ENCODE results near the gene MEGF10.

MEGF10 gene

DNA sequence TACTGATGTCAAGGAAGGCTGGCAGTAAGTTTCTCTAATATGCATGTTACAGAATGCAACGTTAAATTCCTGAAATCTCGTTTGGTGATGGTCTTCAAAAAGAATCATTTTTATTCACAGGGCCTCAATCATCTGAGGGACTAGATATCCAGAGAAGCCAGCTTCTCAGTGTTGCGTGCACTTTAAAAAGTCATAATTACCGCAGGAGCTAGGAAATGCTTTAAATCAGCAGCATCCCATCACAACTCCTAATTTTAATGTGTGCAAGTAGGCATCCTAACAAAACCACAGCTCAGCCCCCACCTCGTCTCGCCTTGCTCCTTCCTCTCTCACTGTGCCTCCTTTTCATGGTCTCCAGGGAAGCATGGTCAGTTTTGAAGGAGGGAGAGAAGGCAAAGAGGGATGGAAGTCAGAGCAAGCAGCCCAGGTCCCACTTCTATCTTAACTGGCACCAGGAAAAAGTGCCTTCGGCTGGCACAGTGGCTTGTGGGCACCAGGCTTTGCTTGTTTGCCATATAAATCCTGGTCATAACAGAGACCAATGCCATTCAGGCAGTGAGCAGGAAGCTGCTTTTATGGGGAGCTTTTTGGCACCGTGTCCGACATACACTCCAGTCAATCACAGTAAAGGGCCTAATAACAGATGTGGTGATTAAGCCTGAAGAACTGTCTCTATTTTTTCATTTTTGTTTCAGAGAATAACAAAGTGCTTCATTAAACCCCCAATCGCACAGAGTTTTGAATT is 21.4 kb downstream of the MEGF10 start:
- TF ChIP-seq GATA2 (IDR thresholded peaks at IDR 0.05; ENCODE audit: low read depth, low read length) (no peak), GATA3 (IDR thresholded peaks at IDR 0.05; ENCODE audit: low read depth, low read length) (no peak)

DNA sequence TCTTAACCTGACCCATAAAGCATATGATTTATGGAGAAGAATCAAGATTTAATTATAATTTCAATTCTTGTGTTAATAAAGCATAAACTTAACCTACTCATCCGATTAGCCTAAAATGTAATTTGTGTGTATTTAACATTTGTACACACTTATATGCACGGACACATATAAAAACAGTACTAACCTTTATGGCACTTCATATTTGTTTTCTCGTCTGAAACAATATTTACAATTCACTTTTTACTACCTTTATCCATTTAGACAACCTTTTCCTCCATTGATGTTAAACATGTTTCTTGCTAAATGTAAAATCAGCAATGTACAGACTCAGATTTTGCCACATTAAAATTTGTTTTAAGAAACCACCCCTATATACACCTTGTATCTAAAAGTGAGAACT is 22.8 kb downstream of the MEGF10 start:
- TF ChIP-seq GATA3 (IDR thresholded peaks at IDR 0.05; ENCODE audit: low read depth, low read length) (no peak), GATA2 (IDR thresholded peaks at IDR 0.05; ENCODE audit: low read depth, low read length) (no peak)

DNA sequence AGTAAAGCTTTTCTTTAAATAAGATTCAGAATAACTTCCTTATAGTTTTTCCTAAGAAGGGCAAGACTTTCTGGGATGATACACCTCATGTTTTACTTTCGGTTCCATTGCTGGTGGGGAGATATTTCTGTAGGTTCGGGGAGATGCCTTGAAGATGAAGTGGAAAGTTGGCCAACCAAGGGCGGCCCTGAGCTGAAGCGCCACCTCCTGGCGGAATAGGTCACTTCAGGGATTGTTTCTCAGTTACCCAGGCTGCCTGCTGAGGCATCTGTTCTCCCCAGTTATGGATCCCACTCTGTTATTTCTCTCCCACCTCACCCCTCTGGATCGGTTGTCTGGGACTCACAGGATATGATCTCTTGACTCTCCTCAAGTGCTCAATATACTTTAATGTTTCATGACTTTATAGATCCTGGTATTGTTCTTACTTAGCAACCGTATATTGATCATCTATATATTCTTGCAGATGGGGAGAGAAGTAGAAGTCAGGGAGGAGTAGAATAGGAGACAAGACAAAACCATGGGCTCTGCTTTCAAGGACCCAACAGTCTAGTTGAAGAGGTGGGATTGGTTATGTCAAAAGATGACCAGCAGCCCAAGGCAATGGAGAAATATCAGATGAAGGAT is 23.4 kb downstream of the MEGF10 start:
- TF ChIP-seq GATA3 (IDR thresholded peaks at IDR 0.05; ENCODE audit: low read depth, low read length), result no peak
- TF ChIP-seq GATA2 (IDR thresholded peaks at IDR 0.05; ENCODE audit: low read depth, low read length), result no peak

DNA sequence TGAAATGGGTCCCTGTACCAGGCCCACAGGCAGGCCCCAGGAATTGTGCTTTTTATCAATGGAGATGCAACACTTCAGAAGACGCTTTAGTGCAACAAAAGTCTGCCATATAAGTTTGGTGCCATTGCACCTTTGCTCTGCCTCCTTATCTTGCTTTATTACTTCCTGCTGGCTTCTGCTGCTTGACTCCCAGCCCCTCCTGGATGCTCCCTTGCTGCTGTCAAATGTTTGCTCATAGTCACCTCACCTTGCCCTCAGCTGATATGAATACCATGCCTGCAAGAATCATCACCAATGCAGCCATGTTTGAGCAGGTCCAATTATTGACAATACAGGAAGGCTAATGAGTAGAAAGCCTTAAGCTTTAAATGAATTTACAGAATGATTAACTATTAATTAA is 25.4 kb downstream of the MEGF10 start:
- no peak for TF ChIP-seq GATA2 (IDR thresholded peaks at IDR 0.05; ENCODE audit: low read depth, low read length)
- TF ChIP-seq GATA3 (IDR thresholded peaks at IDR 0.05; ENCODE audit: low read depth, low read length), result no peak

DNA sequence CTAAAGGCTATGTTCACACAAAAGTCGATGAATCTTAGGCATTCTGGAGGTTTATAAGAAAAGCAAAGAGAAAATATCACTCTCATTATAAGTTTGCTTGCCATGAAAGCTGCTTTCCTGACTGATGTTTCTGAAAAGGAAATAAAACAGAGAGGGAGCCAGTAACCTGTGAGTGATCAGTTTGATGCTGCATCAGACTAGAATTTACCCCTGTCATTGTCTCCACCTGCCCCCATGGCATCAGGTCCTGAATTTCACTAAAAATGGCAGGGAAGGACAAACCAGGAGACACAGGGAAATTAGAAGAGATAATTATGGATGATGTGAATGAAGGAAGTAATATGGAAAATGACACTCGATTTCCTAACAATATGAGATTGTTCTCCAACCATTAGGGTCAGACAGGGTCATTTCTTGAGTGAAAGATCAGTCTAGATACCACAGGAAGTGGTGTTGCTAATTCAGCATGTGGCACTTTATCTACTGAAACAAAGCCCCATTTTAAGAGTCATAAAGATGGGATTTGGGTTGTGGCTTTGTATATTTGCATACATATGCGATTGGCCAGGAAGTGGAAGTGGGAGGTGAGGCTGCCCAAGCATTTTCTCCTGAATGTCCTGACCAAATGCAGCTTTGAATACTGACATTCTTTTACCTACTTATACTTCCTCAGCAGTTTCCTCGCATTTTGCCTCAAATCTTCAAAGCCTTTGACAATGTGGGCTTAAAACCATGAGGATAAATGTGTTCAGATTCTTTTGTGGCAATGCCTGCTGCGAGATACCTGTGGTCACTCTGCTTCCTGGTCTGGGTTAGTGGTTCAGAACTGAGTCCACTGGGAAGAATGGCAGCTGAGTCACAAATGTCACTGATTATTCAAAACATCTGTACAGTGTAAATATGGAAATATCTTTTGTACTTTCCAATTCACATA is 29.7 kb downstream of the MEGF10 start:
- TF ChIP-seq GATA3 (IDR thresholded peaks at IDR 0.05; ENCODE audit: low read depth, low read length), result no peak
- no peak for TF ChIP-seq GATA2 (IDR thresholded peaks at IDR 0.05; ENCODE audit: low read depth, low read length)

DNA sequence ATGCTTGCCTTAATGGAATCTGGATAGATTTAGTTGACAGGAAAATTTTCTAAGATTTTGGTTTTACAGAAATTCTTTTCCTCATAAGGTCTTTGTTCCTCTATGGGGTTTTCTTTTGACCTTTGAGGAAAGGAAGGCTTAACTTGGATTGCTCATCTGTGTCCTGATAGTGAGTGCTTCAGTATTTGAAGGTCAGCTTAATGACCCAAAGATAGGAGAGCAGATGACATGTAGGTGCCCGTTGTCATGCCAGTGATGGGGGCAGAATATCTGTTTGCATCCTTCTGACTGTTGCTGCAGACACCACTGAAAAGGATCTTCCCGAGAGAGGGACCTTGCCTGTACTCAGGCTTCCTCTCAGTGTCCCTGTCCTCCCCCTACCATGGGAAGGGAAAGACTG is 30.9 kb downstream of the MEGF10 start:
- TF ChIP-seq GATA2 (IDR thresholded peaks at IDR 0.05; ENCODE audit: low read depth, low read length), result no peak
- TF ChIP-seq GATA3 (IDR thresholded peaks at IDR 0.05; ENCODE audit: low read depth, low read length), result no peak

DNA sequence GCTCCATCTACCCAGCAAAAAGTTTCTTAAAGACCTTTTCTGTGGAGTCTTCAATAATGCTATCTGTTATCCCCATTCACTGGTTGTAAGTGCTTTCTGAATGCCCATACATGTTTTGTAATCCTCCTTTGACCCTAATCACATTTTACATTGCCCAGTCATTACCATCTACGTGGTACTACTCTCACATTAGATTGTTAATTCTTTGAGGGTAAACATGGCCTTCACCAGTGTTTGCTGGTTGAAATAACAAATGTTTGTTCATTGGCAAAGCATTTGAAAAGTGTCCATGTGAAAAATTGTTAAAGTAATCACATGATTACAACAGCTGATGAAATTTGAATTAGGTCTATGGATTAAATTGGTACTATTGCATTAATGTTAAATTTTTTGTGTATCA is 31.8 kb downstream of the MEGF10 start:
- no peak for TF ChIP-seq GATA3 (IDR thresholded peaks at IDR 0.05; ENCODE audit: low read depth, low read length)
- no peak for TF ChIP-seq GATA2 (IDR thresholded peaks at IDR 0.05; ENCODE audit: low read depth, low read length)

DNA sequence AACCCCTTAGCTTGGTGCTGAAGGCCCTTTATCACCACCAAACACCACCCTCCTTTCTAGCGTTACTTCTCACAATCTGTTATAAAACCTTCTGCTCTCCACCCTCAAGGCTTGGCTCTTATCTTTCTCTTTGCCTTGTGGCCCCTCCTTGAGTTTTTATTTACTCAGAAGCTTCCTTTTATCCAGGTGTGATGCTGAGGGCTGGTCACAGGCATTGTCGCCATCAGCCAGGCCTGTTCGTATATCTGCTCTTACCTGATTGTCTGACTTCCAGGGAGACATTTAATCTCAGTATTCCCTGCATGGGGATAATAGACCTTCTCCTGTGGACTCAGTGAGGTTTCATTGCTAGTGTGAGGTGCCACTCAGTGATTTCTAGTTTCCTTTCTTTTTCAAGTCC is 34.2 kb downstream of the MEGF10 start:
- TF ChIP-seq GATA2 (IDR thresholded peaks at IDR 0.05; ENCODE audit: low read depth, low read length), result no peak
- TF ChIP-seq GATA3 (IDR thresholded peaks at IDR 0.05; ENCODE audit: low read depth, low read length), result no peak

DNA sequence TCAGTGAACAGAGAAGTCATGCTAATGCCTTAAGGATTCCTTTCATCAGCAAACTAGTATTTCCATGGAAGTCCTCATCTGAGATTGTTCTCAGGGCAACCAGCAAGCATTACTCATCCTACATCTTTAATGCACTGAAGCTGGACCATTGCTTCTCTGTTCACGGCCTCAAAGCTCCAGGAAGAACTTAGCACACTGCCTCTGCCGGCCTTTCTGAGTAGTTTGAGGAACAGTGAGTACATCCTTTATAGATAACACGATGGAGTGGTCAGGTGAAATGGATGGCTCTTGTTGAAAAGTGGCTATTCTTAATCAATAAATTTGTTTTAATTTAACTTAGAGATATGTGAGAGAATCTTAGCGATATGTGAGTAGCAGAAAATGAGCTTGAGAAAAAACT is 35.8 kb downstream of the MEGF10 start:
- TF ChIP-seq GATA2 (IDR thresholded peaks at IDR 0.05; ENCODE audit: low read depth, low read length), result no peak
- TF ChIP-seq GATA3 (IDR thresholded peaks at IDR 0.05; ENCODE audit: low read depth, low read length), result no peak

DNA sequence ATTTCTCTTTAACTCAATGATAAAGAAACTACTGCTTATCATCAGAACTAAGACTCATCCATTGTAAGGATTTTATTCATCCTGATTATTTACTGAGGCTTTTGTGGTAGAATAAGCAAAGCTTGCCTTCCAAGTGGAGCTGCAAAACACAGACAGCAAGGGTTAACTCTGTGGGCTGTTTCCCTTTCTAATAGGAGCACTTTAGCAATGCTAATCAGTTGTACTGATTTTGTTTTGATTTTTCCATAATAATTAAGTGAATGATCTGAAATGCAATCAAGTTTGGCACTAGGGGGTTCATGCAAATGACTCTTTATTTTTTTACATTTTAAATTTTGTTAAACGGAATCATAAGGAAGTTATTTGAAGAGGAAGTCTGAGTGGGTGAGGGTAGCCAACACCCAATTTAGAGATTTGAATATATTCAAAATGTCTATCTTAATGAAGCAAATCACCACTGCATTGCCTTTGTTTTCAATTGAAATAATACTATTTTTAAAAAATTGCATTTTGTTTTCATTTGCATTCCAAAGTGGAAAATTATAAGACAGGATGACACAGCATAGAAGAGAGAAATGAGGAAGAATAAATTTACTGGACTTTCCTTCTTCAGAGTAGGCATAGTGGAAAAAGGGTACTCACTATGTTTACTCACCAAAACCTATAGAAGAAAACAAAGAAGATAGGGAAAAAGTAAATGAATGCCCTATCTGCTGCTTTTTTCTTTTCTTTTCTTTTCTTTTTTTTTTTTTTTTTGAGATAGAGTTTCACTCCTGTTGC is 36.6 kb downstream of the MEGF10 start:
- TF ChIP-seq GATA2 (IDR thresholded peaks at IDR 0.05; ENCODE audit: low read depth, low read length), result no peak
- TF ChIP-seq GATA3 (IDR thresholded peaks at IDR 0.05; ENCODE audit: low read depth, low read length), result no peak

DNA sequence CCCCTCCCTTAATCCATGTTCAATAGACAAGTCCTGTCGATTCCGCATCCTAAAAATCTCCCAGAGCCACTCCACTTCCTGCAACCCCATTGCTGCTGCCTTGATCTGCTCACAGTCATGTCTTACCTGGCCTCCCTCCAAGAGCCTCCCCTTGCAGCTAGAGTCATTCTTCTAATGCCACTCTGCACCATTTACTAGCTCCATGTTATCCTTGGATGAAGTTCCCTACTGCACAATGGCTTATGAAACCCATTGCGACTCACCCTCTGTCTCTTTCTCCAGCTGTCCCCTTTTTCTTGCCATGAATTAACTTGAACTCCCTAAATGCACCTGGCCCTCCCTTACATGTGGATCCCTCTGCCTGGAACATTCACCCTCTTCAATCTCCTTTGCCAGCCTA is 39.5 kb downstream of the MEGF10 start:
- TF ChIP-seq GATA3 (IDR thresholded peaks at IDR 0.05; ENCODE audit: low read depth, low read length) (no peak), GATA2 (IDR thresholded peaks at IDR 0.05; ENCODE audit: low read depth, low read length) (no peak)

DNA sequence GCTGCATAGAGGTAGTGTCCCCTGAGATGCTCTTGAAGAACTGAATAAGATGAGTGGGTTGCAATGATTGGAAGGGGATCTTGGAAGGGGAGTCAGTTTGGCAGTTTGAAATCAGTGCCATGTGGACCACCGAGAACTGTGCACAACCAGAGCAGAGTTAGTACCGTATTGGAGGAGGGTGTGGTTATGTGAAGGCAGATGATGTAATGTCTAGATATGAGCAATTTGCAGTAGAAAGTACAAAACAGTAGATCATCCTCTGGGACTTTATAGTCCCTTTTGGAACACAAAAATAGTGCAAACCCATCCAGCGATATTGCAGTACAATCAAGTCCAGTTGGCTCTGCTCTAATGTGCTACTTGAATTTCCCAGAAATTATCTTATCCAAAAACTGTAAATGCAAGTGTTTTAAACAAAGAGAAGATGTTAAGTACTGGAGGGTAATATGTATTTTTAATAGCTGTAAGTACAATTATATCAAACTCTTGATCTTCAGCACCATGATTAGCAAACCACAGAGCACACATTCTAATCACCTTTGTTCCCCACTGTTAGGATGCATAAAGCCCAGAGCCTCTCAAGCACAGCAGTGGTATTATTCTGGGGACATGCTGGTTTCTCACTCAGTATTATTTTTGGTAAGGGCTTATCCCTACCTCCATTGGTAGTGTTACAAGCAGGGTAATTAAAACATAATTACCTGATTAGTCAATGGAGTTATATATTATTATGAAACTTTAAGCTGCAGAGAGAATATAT is 41.5 kb downstream of the MEGF10 start:
- TF ChIP-seq GATA3 (IDR thresholded peaks at IDR 0.05; ENCODE audit: low read depth, low read length) (no peak), GATA2 (IDR thresholded peaks at IDR 0.05; ENCODE audit: low read depth, low read length) (no peak)

DNA sequence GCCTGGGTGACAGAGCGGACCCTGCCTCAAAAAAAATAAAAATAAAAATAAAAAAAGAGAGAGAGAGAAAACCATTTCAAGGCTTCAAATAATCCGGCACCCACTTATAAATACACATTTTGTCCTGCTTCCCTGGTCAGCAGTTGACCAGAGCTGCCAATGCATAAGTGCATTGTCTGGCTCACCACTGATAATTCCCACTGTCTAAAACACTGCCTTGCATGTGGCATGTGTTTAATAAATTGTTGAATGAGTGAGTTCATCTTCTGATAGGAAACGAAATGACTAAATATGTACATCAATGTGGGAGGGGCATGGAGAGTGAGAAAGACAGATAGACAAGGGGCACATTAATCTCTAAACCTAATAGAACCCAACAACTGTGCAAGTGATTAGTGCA is 42.9 kb downstream of the MEGF10 start:
- no peak for TF ChIP-seq GATA3 (IDR thresholded peaks at IDR 0.05; ENCODE audit: low read depth, low read length)
- no peak for TF ChIP-seq GATA2 (IDR thresholded peaks at IDR 0.05; ENCODE audit: low read depth, low read length)
